DOHH2 (cell line): ENCODE measurements around the gene TMOD2.

ENCODE experiments used
- H3F3A ChIP-seq: fragments of 200-600 bp; sonication (generic), shearing (Covaris generic); 2 replicates; pipeline ENCODE4 v1.6.0; 2016; ENCODE audit warnings: antibody characterized with exemption, mild to moderate bottlenecking; ENCODE audit not compliant: control insufficient read depth, insufficient read depth
- H3K27ac ChIP-seq: fragments of 200-600 bp; sonication (generic); 2 replicates; pipeline ENCODE4 v1.5.1; 2014; ENCODE audit warnings: low read depth, mild to moderate bottlenecking, low read length, moderate library complexity
- H3K27me3 ChIP-seq: fragments of 200-600 bp; sonication (generic); 2 replicates; pipeline ENCODE4 v1.6.1; 2014; ENCODE audit warnings: mild to moderate bottlenecking, low read length, mixed read lengths; ENCODE audit not compliant: control insufficient read depth
- H3K36me3 ChIP-seq: fragments of 200-600 bp; sonication (generic); 2 replicates; pipeline ENCODE4 v1.6.1; 2014; ENCODE audit warnings: mild to moderate bottlenecking, low read length, moderate library complexity, mixed read lengths; ENCODE audit not compliant: control insufficient read depth
- H3K4me1 ChIP-seq: fragments of 200-600 bp; sonication (generic); 2 replicates; pipeline ENCODE4 v1.6.1; 2014; ENCODE audit warnings: mild to moderate bottlenecking, low read length, mixed read lengths; ENCODE audit not compliant: control insufficient read depth
- H3K4me2 ChIP-seq: fragments of 200-600 bp; sonication (generic); 2 replicates; pipeline ENCODE4 v1.6.0; 2014; ENCODE audit warnings: mild to moderate bottlenecking, low read length, moderate library complexity
- H3K4me3 ChIP-seq: fragments of 200-600 bp; sonication (generic); 2 replicates; pipeline ENCODE4 v1.5.1; 2014; ENCODE audit warnings: mild to moderate bottlenecking, low read length, mixed read lengths
- H3K79me2 ChIP-seq: fragments of 200-600 bp; sonication (generic); 2 replicates; pipeline ENCODE4 v1.6.1; 2014; ENCODE audit warnings: mild to moderate bottlenecking, low read length, mixed read lengths; ENCODE audit not compliant: control insufficient read depth
- H3K9me2 ChIP-seq: fragments of 200-600 bp; sonication (generic); replicated peaks from 2 replicates; pipeline ENCODE4 v1.6.1; 2014; ENCODE audit warnings: mild to moderate bottlenecking, low read length, mixed read lengths; ENCODE audit not compliant: control insufficient read depth
- H3K9me3 ChIP-seq: fragments of 200-600 bp; sonication (generic); 2 replicates; pipeline ENCODE4 v1.6.1; 2014; ENCODE audit warnings: antibody characterized with exemption, low read length, mixed read lengths; ENCODE audit not compliant: control insufficient read depth, insufficient read depth
- H4K20me1 ChIP-seq: fragments of 200-600 bp; sonication (generic); 2 replicates; pipeline ENCODE4 v1.6.0; 2014; ENCODE audit warnings: low read depth, mild to moderate bottlenecking, antibody characterized with exemption, low read length, moderate library complexity; ENCODE audit not compliant: control insufficient read depth, insufficient read depth
- EZH2phosphoT487 ChIP-seq: fragments of 200-600 bp; sonication (generic); IDR thresholded peaks from 2 replicates; pipeline ENCODE4 v1.6.1; 2017; ENCODE audit warnings: borderline replicate concordance, mild to moderate bottlenecking, antibody characterized with exemption, low read length, moderate library complexity, mixed read lengths
- TF ChIP-seq, protein P1 (sequence below): fragments of 200-600 bp; sonication (generic); IDR thresholded peaks from one replicate; pipeline ENCODE4 v1.5.1; 2014; ENCODE audit warnings: antibody characterized with exemption, mild to moderate bottlenecking, low read depth, low read length; ENCODE audit not compliant: poor library complexity, severe bottlenecking

The TMOD2 gene

DNA sequence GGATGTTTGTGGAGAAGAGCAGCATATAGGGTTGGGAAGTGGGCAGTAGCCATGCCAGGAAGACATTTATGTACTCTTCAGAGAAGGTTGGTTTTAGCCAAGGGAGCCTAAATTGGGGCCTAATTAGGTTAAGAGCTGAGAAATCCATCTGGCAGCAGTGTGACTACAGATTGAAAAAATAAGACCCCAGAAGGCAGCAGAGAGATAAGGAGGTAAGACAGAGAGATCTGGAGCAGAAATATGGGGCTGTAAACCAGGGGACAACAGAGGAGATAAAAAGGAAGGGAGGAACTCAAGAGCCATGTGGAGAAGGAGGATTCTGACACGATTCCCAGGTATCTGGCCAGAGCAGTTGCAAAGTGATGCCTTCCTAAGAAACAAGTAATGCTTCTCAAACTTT lies 37.2 kb upstream of the TMOD2 start:
- Histone ChIP-seq H3K4me3 (no peak overlapping the region), H3K9me3 (no peaks in the 10 kb centered on the region), H3K79me2 (no peaks in the 10 kb centered on the region), H4K20me1 (no peaks in the 10 kb centered on the region), H3K27ac (no peak overlapping the region), H3K4me1 (no peaks in the 10 kb centered on the region), H3K27me3 (no peaks in the 10 kb centered on the region), H3K4me2 (no peak overlapping the region), H3F3A (no peaks in the 10 kb centered on the region), H3K9me2 (no peaks in the 10 kb centered on the region), H3K36me3 (no peaks in the 10 kb centered on the region)
- TF ChIP-seq, protein P1, sequence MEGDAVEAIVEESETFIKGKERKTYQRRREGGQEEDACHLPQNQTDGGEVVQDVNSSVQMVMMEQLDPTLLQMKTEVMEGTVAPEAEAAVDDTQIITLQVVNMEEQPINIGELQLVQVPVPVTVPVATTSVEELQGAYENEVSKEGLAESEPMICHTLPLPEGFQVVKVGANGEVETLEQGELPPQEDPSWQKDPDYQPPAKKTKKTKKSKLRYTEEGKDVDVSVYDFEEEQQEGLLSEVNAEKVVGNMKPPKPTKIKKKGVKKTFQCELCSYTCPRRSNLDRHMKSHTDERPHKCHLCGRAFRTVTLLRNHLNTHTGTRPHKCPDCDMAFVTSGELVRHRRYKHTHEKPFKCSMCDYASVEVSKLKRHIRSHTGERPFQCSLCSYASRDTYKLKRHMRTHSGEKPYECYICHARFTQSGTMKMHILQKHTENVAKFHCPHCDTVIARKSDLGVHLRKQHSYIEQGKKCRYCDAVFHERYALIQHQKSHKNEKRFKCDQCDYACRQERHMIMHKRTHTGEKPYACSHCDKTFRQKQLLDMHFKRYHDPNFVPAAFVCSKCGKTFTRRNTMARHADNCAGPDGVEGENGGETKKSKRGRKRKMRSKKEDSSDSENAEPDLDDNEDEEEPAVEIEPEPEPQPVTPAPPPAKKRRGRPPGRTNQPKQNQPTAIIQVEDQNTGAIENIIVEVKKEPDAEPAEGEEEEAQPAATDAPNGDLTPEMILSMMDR, result no peak
- TF ChIP-seq EZH2phosphoT487, result no peak

DNA sequence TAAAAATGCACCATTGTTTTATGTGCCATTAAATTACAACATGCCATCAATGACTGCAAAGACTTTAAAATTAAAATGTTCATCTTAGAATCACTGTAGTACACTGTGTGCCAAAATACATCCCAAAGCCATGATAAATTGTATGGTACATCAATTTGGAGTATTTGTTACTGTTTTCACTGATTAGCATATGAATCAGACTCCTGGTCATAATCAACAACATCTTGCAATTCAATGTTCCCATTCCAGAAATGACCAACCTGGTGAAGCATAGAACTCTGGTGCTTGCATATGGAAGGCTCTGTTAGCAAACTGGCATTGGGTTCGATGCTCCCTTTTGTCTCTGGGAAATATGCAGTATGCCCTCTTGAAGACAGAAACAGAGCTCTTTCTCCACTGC lies 36.5 kb upstream of the TMOD2 start:
- H3K27ac ChIP-seq, result no peak overlapping the region
- H3K4me2 ChIP-seq, result no peak overlapping the region
- no peaks in the 10 kb centered on the region for H3K27me3 ChIP-seq
- H3K4me3 ChIP-seq, result no peak overlapping the region
- no peaks in the 10 kb centered on the region for H3K4me1 ChIP-seq
- TF ChIP-seq, protein P1, result no peak
- no peak for TF ChIP-seq EZH2phosphoT487
- no peaks in the 10 kb centered on the region for H3F3A ChIP-seq
- no peaks in the 10 kb centered on the region for H3K36me3 ChIP-seq
- H3K9me2 ChIP-seq, result no peaks in the 10 kb centered on the region
- no peaks in the 10 kb centered on the region for H3K9me3 ChIP-seq
- H4K20me1 ChIP-seq, result no peaks in the 10 kb centered on the region
- no peaks in the 10 kb centered on the region for H3K79me2 ChIP-seq

DNA sequence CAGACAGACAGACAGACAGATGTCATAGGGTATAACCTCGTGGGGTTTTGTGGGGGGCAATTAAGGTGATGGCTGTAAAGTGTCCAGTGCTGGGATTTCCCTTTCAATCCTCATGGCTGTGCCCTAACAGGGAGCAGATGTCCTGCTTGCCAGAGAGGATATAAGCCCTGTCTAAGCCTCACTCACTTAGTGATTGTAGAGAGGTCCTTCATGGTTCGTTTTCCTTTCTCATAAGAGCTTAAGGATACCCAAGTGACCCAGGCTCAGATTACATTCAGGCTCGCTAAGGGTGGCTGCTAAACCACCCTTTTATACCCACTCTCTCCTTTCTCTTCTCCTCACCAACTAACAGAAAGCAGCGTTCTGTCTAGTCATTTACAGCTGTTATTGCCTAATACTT lies 33.2 kb upstream of the TMOD2 start:
- no peaks in the 10 kb centered on the region for H3K79me2 ChIP-seq
- no peaks in the 10 kb centered on the region for H3F3A ChIP-seq
- TF ChIP-seq, protein P1, result no peak
- TF ChIP-seq EZH2phosphoT487, result no peak
- no peak overlapping the region for H3K4me3 ChIP-seq
- H4K20me1 ChIP-seq, result no peaks in the 10 kb centered on the region
- no peaks in the 10 kb centered on the region for H3K9me2 ChIP-seq
- no peak overlapping the region for H3K27ac ChIP-seq
- H3K4me2 ChIP-seq, result no peak overlapping the region
- H3K36me3 ChIP-seq, result no peaks in the 10 kb centered on the region
- H3K9me3 ChIP-seq, result no peaks in the 10 kb centered on the region
- no peaks in the 10 kb centered on the region for H3K4me1 ChIP-seq
- no peaks in the 10 kb centered on the region for H3K27me3 ChIP-seq

DNA sequence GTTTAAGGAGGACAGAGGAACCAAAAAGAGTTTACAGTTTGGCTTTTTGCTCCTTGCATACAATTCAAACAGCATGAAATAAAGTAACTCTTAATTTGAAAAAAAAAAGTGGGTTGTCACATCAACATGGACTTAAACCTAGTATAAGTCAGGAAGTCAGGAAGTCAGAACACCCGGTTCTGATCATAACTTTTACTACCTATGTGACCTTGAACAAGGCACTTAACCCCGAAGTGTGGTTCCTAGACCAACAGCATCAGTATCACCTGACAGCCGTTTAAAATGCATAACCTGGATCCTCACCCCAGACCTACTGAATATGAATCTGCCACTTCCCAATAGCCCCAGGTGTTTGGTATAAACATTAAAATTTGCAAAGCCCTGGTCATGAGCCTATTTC lies 32.7 kb upstream of the TMOD2 start:
- H4K20me1 ChIP-seq, result no peaks in the 10 kb centered on the region
- no peak for TF ChIP-seq EZH2phosphoT487
- TF ChIP-seq, protein P1, result no peak
- H3K4me2 ChIP-seq, result no peak overlapping the region
- H3K27ac ChIP-seq, result no peak overlapping the region
- H3K9me3 ChIP-seq, result no peaks in the 10 kb centered on the region
- H3K36me3 ChIP-seq, result no peaks in the 10 kb centered on the region
- no peak overlapping the region for H3K4me3 ChIP-seq
- no peaks in the 10 kb centered on the region for H3K27me3 ChIP-seq
- no peaks in the 10 kb centered on the region for H3K4me1 ChIP-seq
- H3K79me2 ChIP-seq, result no peaks in the 10 kb centered on the region
- H3K9me2 ChIP-seq, result no peaks in the 10 kb centered on the region
- no peaks in the 10 kb centered on the region for H3F3A ChIP-seq
